H1 (cell line): Measurements from ENCODE around the gene FRMD4A. TPM values are rescaled to one million over a fixed set of nuclear protein-coding genes. Genes with fewer than 3 reads are reported as not detected.
A peak's percentile ranks its signal among the peaks of the same experiment; 100 is the strongest.

ENCODE experiments used
- CTCF ChIA-PET: fragments of 300-600 bp; sonication (Branson Sonifier 250); formaldehyde crosslinking; loops from one replicate; lab custom pipeline; 2021; ENCODE audit not compliant: partially characterized antibody; lab: Charles Lee
- POLR2A ChIA-PET: fragments of 300-600 bp; sonication (Branson Sonifier 250); formaldehyde crosslinking; loops from one replicate; lab custom pipeline; 2021; ENCODE audit warnings: inconsistent platforms; ENCODE audit not compliant: partially characterized antibody; lab: Charles Lee
- DNase-seq, 2 experiments: peaks; one replicate each; pipeline versions ENCODE4 v3.0.0 to v3.0.0-alpha.2; 2010 to 2022; ENCODE audit warnings: low spot score in 2 of 2, low read depth in 1 of 2, mixed read lengths in 1 of 2
- FAIRE-seq: peaks from 2 replicates; lab custom pipeline; 2011; peaks lifted over from hg19 to GRCh38; lab: Jason Lieb, UNC
- H2AFZ ChIP-seq: 2 replicates; pipeline ENCODE4 v1.8.1; 2012; ENCODE audit warnings: low read length, inconsistent platforms
- H2AK5ac ChIP-seq: 2 replicates; pipeline ENCODE4 v1.6.1; 2013; ENCODE audit warnings: low read depth, low read length
- H2BK120ac ChIP-seq: replicated peaks from 2 replicates; pipeline ENCODE3; 2013; ENCODE audit warnings: low read depth, low read length, inconsistent platforms
- H2BK12ac ChIP-seq: 2 replicates; pipeline ENCODE4 v1.6.1; 2013; ENCODE audit warnings: low read depth, low read length
- H2BK15ac ChIP-seq: 2 replicates; pipeline ENCODE4 v1.6.1; 2013; ENCODE audit warnings: low read length
- H2BK20ac ChIP-seq: 2 replicates; pipeline ENCODE4 v1.6.1; 2013; ENCODE audit warnings: low read length
- H2BK5ac ChIP-seq: 2 replicates; pipeline ENCODE4 v1.6.1; 2013; ENCODE audit warnings: low read depth, low read length
- H3K14ac ChIP-seq: 2 replicates; pipeline ENCODE4 v1.6.1; 2013; ENCODE audit warnings: inconsistent platforms; ENCODE audit not compliant: insufficient read length
- H3K18ac ChIP-seq: 2 replicates; pipeline ENCODE4 v1.6.1; 2013; ENCODE audit warnings: low read length; ENCODE audit errors: extremely low read depth
- H3K23ac ChIP-seq: 2 replicates; pipeline ENCODE4 v1.6.1; 2013; ENCODE audit warnings: inconsistent platforms; ENCODE audit not compliant: insufficient read length
- H3K23me2 ChIP-seq: 2 replicates; pipeline ENCODE4 v1.6.1; 2013; ENCODE audit warnings: low read depth, low read length
- H3K27ac ChIP-seq: 2 replicates; pipeline ENCODE4 v1.6.1; 2011; ENCODE audit warnings: low read depth, low read length, inconsistent platforms
- H3K27me3 ChIP-seq, 4 experiments: replicated peaks in 1 of 4; 1 replicate in 1 of 4; 2 replicates in 3 of 4; pipeline versions ENCODE4 v1.6.1 to v1.8.1; 2011 to 2013; ENCODE audit warnings: low read length in 3 of 4, mild to moderate bottlenecking in 3 of 4, inconsistent platforms in 2 of 4, mixed read lengths in 2 of 4, moderate library complexity in 1 of 4; ENCODE audit not compliant: control insufficient read depth in 3 of 4, insufficient read depth in 3 of 4; ENCODE audit errors: extremely low read depth in 1 of 4
- H3K36me3 ChIP-seq, 4 experiments: 2 replicates each; pipeline versions ENCODE4 v1.6.1 to v1.8.1; 2011 to 2013; ENCODE audit warnings: mild to moderate bottlenecking in 4 of 4, low read length in 3 of 4, moderate library complexity in 2 of 4, control low read depth in 1 of 4, inconsistent platforms in 1 of 4; ENCODE audit not compliant: insufficient read depth in 4 of 4, control insufficient read depth in 2 of 4
- H3K4ac ChIP-seq: replicated peaks from 2 replicates; pipeline ENCODE3; 2013; ENCODE audit warnings: low read length, low read depth, mixed read lengths, inconsistent platforms; ENCODE audit not compliant: insufficient read length
- H3K4me1 ChIP-seq, 4 experiments: replicated peaks in 1 of 4; 1 replicate in 1 of 4; 2 replicates in 3 of 4; pipeline versions ENCODE4 v1.6.1 to v1.8.1; 2011 to 2013; ENCODE audit warnings: low read length in 3 of 4, inconsistent platforms in 2 of 4, mixed read lengths in 1 of 4; ENCODE audit not compliant: insufficient read depth in 4 of 4, control insufficient read depth in 3 of 4
- H3K4me2 ChIP-seq, 2 experiments: 2 replicates each; pipeline versions ENCODE4 v1.6.1 to v1.8.1; 2011 to 2013; ENCODE audit warnings: low read depth in 2 of 2, low read length in 2 of 2, control low read depth in 1 of 2, inconsistent platforms in 1 of 2, mild to moderate bottlenecking in 1 of 2; ENCODE audit not compliant: insufficient read depth in 1 of 2
- H3K4me3 ChIP-seq, 4 experiments: fragments of 200-600, 300-600 bp in 1 of 4; sonication (generic), shearing (Covaris generic), sonication (Bioruptor Twin) in 1 of 4; 2 replicates each; pipeline versions ENCODE4 v1.5.1 to v1.8.1; 2011 to 2016; ENCODE audit warnings: low read length in 4 of 4, low read depth in 3 of 4, control low read depth in 2 of 4, inconsistent platforms in 2 of 4, mild to moderate bottlenecking in 2 of 4, mixed read lengths in 1 of 4, moderate library complexity in 1 of 4; ENCODE audit not compliant: insufficient read depth in 2 of 4; ENCODE audit errors: extremely low read depth in 1 of 4
- H3K56ac ChIP-seq: replicated peaks from 2 replicates; pipeline ENCODE3; 2013; ENCODE audit warnings: low read depth, mild to moderate bottlenecking, mixed read lengths, low read length, inconsistent platforms; ENCODE audit not compliant: insufficient read length
- H3K79me1 ChIP-seq: 2 replicates; pipeline ENCODE4 v1.6.1; 2013; ENCODE audit warnings: low read depth, low read length, control low read depth
- H3K79me2 ChIP-seq, 2 experiments: 2 replicates each; pipeline versions ENCODE4 v1.6.1 to v1.8.1; 2012 to 2013; ENCODE audit warnings: low read length in 2 of 2, mild to moderate bottlenecking in 2 of 2, inconsistent platforms in 1 of 2; ENCODE audit not compliant: insufficient read depth in 2 of 2, control insufficient read depth in 1 of 2
- H3K9ac ChIP-seq, 4 experiments: replicated peaks in 1 of 4; 1 replicate in 1 of 4; 2 replicates in 3 of 4; pipeline versions ENCODE4 v1.6.1 to v1.8.1; 2011 to 2013; ENCODE audit warnings: low read depth in 3 of 4, low read length in 3 of 4, control low read depth in 2 of 4, mild to moderate bottlenecking in 2 of 4, moderate library complexity in 2 of 4, inconsistent platforms in 1 of 4; ENCODE audit errors: extremely low read depth in 1 of 4
- H3K9me3 ChIP-seq, 2 experiments: 2 replicates each; pipeline versions ENCODE4 v1.6.1 to v1.8.1; 2012 to 2013; ENCODE audit warnings: mild to moderate bottlenecking in 2 of 2, moderate library complexity in 2 of 2, control low read depth in 1 of 2, inconsistent platforms in 1 of 2, low read depth in 1 of 2, low read length in 1 of 2, mixed read lengths in 1 of 2; ENCODE audit not compliant: insufficient read depth in 2 of 2
- H4K20me1 ChIP-seq, 2 experiments: replicated peaks in 1 of 2; 2 replicates each; pipeline versions ENCODE3 to v1.8.1; 2011 to 2013; ENCODE audit warnings: inconsistent platforms in 2 of 2, low read length in 2 of 2, mild to moderate bottlenecking in 1 of 2; ENCODE audit not compliant: insufficient read depth in 2 of 2, control insufficient read depth in 1 of 2
- H4K5ac ChIP-seq: 2 replicates; pipeline ENCODE4 v1.6.1; 2013; ENCODE audit warnings: low read length, low read depth, mixed read lengths, inconsistent platforms; ENCODE audit not compliant: insufficient read length
- H4K8ac ChIP-seq: 2 replicates; pipeline ENCODE4 v1.8.0; 2013; ENCODE audit warnings: mild to moderate bottlenecking, moderate library complexity, low read length, inconsistent platforms; ENCODE audit not compliant: insufficient read depth; ENCODE audit errors: extremely low read depth
- H4K91ac ChIP-seq: replicated peaks from 2 replicates; pipeline ENCODE3; 2013; ENCODE audit warnings: low read length, mixed read lengths, inconsistent platforms; ENCODE audit not compliant: insufficient read length
- BCL11A ChIP-seq, 2 experiments: IDR thresholded peaks; one replicate each; pipeline ENCODE4 v1.6.1; 2011; ENCODE audit warnings: low read depth in 2 of 2, low read length in 2 of 2, mild to moderate bottlenecking in 2 of 2
- CEBPB ChIP-seq: IDR thresholded peaks from 2 replicates; pipeline ENCODE4 v1.6.1; 2012; ENCODE audit warnings: low read depth, low read length
- EP300 ChIP-seq, 2 experiments: IDR thresholded peaks; 1 replicate in 1 of 2; 2 replicates in 1 of 2; pipeline ENCODE4 v1.6.1; 2011 to 2012; ENCODE audit warnings: low read depth in 2 of 2, low read length in 2 of 2, mild to moderate bottlenecking in 2 of 2, borderline replicate concordance in 1 of 2, inconsistent platforms in 1 of 2, moderate library complexity in 1 of 2
- KDM4A ChIP-seq: IDR thresholded peaks from one replicate; pipeline ENCODE4 v1.7.1; 2012; ENCODE audit warnings: low read depth, mild to moderate bottlenecking, moderate library complexity, low read length, inconsistent platforms; ENCODE audit not compliant: severe bottlenecking
- MAFK ChIP-seq: IDR thresholded peaks from 2 replicates; pipeline ENCODE4 v1.6.1; 2012; ENCODE audit warnings: low read depth, mild to moderate bottlenecking, improper control_type of control experiment, low read length
- POU5F1 ChIP-seq: IDR thresholded peaks from 2 replicates; pipeline ENCODE4 v1.6.1; 2011; ENCODE audit warnings: low read depth, mild to moderate bottlenecking, low read length, moderate library complexity
- RAD21 ChIP-seq, 2 experiments: IDR thresholded peaks in 1 of 2; conservative IDR thresholded peaks in 1 of 2; 2 replicates each; pipeline ENCODE4 v1.6.1; 2011; ENCODE audit warnings: low read depth in 2 of 2, low read length in 2 of 2, improper control_type of control experiment in 1 of 2, inconsistent platforms in 1 of 2, mild to moderate bottlenecking in 1 of 2, moderate library complexity in 1 of 2
- RBBP5 ChIP-seq: IDR thresholded peaks from 2 replicates; pipeline ENCODE4 v1.7.1; 2012; ENCODE audit warnings: low read depth, mild to moderate bottlenecking, inconsistent platforms, low read length, moderate library complexity, borderline replicate concordance
- SIX5 ChIP-seq: IDR thresholded peaks from 2 replicates; pipeline ENCODE4 v1.6.1; 2011; ENCODE audit warnings: mild to moderate bottlenecking, low read depth, low read length
- SP4 ChIP-seq: IDR thresholded peaks from 2 replicates; pipeline ENCODE4 v1.6.1; 2012; ENCODE audit warnings: low read length, inconsistent platforms
- TEAD4 ChIP-seq: IDR thresholded peaks from 2 replicates; pipeline ENCODE4 v1.6.1; 2012; ENCODE audit warnings: low read depth, low read length, inconsistent platforms, mixed read lengths
- WGBS, 2 experiments: shearing (Covaris generic) in 1 of 2; methylation state at CpG; one replicate each; pipeline versions ENCODE4 v1.1.6 to v1.1.7; 2013 to 2015; ENCODE audit warnings: low lambda C conversion rate in 2 of 2, mixed read lengths in 2 of 2, inconsistent platforms in 1 of 2, low coverage in 1 of 2, missing lambda C conversion rate in 1 of 2; ENCODE audit not compliant: insufficient replicate concordance in 2 of 2, insufficient coverage in 1 of 2, insufficient read length in 1 of 2; ENCODE audit errors: extremely low coverage in 1 of 2, missing lambda C conversion rate in 1 of 2; 5-methylcytosine and 5-hydroxymethylcytosine counted together
- polyA plus RNA-seq, 7 experiments: library from polyadenylated mRNA; depleted of rRNA in 3 of 7; stranded (reverse) in 5 of 7; unstranded in 2 of 7; fragments of >200 nt in 5 of 7; fragments of 200-250 nt in 2 of 7; gene quantifications; 1 replicate in 5 of 7; 2 replicates in 1 of 7; 4 replicates in 1 of 7; pipeline versions ENCODE4 v1.2.1 to v1.2.3, GENCODE V29; 2011 to 2013; ENCODE audit warnings: missing spikeins in 2 of 7, mixed read lengths in 2 of 7
- total RNA-seq: library from RNA; stranded (reverse); fragmentation: NEBNext Ultra II Directional; extraction: Animal tissue kit (Norgen Biotek cat#: 25700); gene quantifications from 2 replicates; pipeline ENCODE4 v1.2.1, GENCODE V29; 2021
- TF ChIP-seq, protein P1 (sequence below): IDR thresholded peaks from 2 replicates; pipeline ENCODE4 v1.6.1; 2012; ENCODE audit warnings: low read length, inconsistent platforms

The FRMD4A gene
- total and polyA plus RNA-seq, 2 of the 8 experiments (the other 6 are each of a cell fraction or from before 2014, with no cell fraction given) = 38.6 to 39.6 TPM

DNA sequence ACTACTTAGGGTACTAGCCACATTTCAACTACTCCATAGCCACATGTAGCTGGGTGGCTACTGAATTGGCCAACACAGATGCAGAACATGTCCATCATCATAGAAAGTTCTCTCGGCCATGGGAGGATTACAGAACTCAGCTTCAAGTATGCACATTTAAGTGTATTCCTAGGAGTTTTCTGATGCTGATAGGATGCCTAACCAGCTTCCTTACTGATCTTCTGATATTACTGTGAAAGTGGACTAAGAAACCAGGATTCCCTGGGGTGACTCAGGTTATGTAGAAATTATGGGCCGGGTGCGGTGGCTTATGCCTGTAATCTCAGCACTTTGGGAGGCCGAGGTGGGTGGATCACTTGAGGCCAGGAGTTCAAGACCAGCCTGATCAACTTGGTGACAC is 125.5 kb downstream of the FRMD4A start:
- Histone ChIP-seq H3K79me1 (no peaks in the 10 kb centered on the region), H4K20me1 (no peaks in the 10 kb centered on the region), H2AFZ (no peak overlapping the region), H2AK5ac (no peak overlapping the region), H3K23ac (no peak overlapping the region), H3K36me3 (no peaks in the 10 kb centered on the region), H2BK12ac (no peak overlapping the region), H3K4me2 (no peak overlapping the region), H4K8ac (no peak overlapping the region), H3K23me2 (no peaks in the 10 kb centered on the region; the same call in 1 of the 2 replicates), H3K27me3 (no peaks in the 10 kb centered on the region), H4K5ac (no peak overlapping the region), H3K27ac (no peak overlapping the region), H3K18ac (no peak overlapping the region), H3K4me3 (no peak overlapping the region), H3K9me3 (no peaks in the 10 kb centered on the region), H2BK20ac (no peak overlapping the region), H2BK120ac (no peak overlapping the region), H3K79me2 (no peaks in the 10 kb centered on the region), H3K14ac (no peak overlapping the region), H3K56ac (no peak overlapping the region), H2BK5ac (no peak overlapping the region), H3K9ac (no peak overlapping the region), H3K4me1 (peaks cover 2 to 4% (median 2%) of the 10 kb centered on the region in 4 experiments; a peak in 4 of 7 replicates), H2BK15ac (no peak overlapping the region), H4K91ac (no peak overlapping the region), H3K4ac (peak overlapping the region; percentile 86)
- POLR2A ChIA-PET = interaction anchor here (0.6 to 1.0 kb wide), 2 partner anchors 20 to 21 kb away, joined by 3 to 4 read pairs; no protein-coding TSS in a partner anchor
- no peak for DNase-seq
- WGBS, 2 experiments = 95% methylated on average over 4 of the region's 4 CpGs; no CpG with 5 or more reads in 1 of the 2 experiments
- CTCF ChIA-PET = interaction anchor here (1.1 to 5.4 kb wide), 5 partner anchors 9 to 416 kb away, joined by 3 to 33 read pairs (median 6); no protein-coding TSS in a partner anchor
- no peak for FAIRE-seq
- TF ChIP-seq RAD21 (IDR thresholded peaks at IDR 0.05 in 1 of 2, conservative IDR thresholded peaks at IDR 0.05 in 1 of 2; ENCODE audit: low read depth in 2 of 2, low read length in 2 of 2) (no peak), RBBP5 (no peak), SIX5 (no peak), TEAD4 (no peak), MAFK (no peak), BCL11A (IDR thresholded peaks at IDR 0.05; ENCODE audit: low read depth in 2 of 2, low read length in 2 of 2) (no peak), KDM4A (no peak), POU5F1 (no peak), SP4 (no peak), CEBPB (no peak), EP300 (IDR thresholded peaks at IDR 0.05; ENCODE audit: borderline replicate concordance in 1 of 2, low read depth in 2 of 2, low read length in 2 of 2) (no peak)
- TF ChIP-seq, protein P1, sequence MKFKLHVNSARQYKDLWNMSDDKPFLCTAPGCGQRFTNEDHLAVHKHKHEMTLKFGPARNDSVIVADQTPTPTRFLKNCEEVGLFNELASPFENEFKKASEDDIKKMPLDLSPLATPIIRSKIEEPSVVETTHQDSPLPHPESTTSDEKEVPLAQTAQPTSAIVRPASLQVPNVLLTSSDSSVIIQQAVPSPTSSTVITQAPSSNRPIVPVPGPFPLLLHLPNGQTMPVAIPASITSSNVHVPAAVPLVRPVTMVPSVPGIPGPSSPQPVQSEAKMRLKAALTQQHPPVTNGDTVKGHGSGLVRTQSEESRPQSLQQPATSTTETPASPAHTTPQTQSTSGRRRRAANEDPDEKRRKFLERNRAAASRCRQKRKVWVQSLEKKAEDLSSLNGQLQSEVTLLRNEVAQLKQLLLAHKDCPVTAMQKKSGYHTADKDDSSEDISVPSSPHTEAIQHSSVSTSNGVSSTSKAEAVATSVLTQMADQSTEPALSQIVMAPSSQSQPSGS = no peak
